ENCODE data around the gene MESD. TPM values are rescaled to one million over a fixed set of nuclear protein-coding genes. Genes with fewer than 3 reads are reported as not detected.
A peak's percentile ranks its signal among the peaks of the same experiment; 100 is the strongest.

The MESD gene
- polyA plus RNA-seq, 1 of the 3 experiments (the other 2 are of a cell fraction) = 15.2 TPM

DNA sequence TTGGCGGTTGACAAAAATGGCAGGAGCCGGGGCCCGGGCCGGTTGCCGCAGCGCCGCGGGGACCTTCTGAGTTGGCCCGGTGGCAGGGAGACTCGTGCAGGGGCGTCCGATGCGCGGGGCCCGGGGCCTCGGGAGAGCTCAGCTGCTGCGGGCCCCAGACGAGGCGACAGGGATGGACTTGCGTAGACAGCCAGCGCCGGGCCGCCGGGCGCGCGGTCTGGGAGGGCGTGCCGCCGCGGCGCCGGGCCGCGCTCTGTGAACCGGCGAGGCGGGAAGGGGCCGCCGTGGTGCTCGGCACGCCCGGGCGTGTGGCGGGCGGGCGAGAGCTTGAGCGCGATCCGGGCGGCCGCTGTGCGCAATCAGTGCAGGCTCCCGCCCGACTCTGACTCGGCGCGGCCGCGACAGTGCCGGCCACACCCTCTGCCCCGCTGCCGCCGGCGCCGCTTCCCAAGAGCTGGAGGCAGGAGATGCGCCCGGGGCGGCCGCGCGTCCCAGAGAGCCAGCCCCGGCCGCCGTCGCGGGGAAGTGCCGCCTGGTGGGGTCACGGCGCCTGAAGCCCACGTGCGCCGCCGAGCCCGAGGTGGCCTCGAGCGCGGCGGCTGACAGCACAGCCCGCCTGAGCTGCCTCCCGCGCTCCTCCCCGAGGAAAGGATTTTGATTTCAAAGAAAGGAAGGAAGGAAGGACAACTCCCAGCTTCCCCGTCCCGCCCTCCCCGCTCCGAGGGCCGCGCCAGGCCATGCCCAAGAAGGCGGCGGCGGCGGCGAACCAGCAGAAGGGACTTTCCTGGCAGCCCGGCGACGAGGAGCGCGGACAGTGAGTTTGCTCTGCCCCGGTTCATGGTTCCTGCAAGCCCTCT, 11.8 kb upstream of the MESD start:
- WGBS (ENCODE audit: low lambda C conversion rate) = 0% methylated on average over 25 of the region's 110 CpGs
- ChIA-PET CTCF (interaction anchor here (1.1 to 2.4 kb wide), 5 partner anchors 9 to 265 kb away, joined by 3 to 9 read pairs (median 5); no protein-coding TSS in a partner anchor), POLR2A (interaction anchor here (1.0 to 1.3 kb wide), 3 partner anchors 10 to 19 kb away, joined by 3 to 8 read pairs (median 4); no protein-coding TSS in a partner anchor)
- peak overlapping the region; percentile 91 for H3K4me2 ChIP-seq
- H3K4me1 ChIP-seq (ENCODE audit: control insufficient read depth in 1 of 2, insufficient read depth in 2 of 2, low read depth in 1 of 2, low read length in 1 of 2) = peaks cover 11 to 16% of the 10 kb centered on the region in 2 experiments; a peak in 3 of 4 replicates
- peak; percentile 77 for DNase-seq
- H3K27ac ChIP-seq (ENCODE audit: low read depth in 2 of 2, low read length in 1 of 2) = peak overlapping the region; percentile 87 to 89
- H3K9me2 ChIP-seq = no peaks in the 10 kb centered on the region
- no peaks in the 10 kb centered on the region for H3K9me3 ChIP-seq
- H2AFZ ChIP-seq (ENCODE audit: low read depth) = peak overlapping the region; percentile 86; the same call in 1 of the 2 replicates
- H3K79me2 ChIP-seq (ENCODE audit: insufficient read depth) = peaks cover 55% of the 10 kb centered on the region
- H3K9ac ChIP-seq = peak overlapping the region; percentile 96
- H3K27me3 ChIP-seq (ENCODE audit: insufficient read depth) = no peaks in the 10 kb centered on the region
- peaks cover 22 to 28% of the 10 kb centered on the region in 2 experiments for H3K36me3 ChIP-seq (replicated peaks in 1 of 2; ENCODE audit: control insufficient read depth in 1 of 2, insufficient read depth in 2 of 2, low read length in 1 of 2)
- H4K20me1 ChIP-seq (ENCODE audit: insufficient read depth) = peaks cover 35% of the 10 kb centered on the region
- H3K4me3 ChIP-seq (ENCODE audit: low read depth in 2 of 2, low read length in 1 of 2) = peak overlapping the region; percentile 89 to 97
- peaks cover 11% of the 10 kb centered on the region for H3F3A ChIP-seq (replicated peaks; ENCODE audit: insufficient read depth)
- TF ChIP-seq SIN3A (IDR thresholded peaks at IDR 0.05; ENCODE audit: borderline replicate concordance, low read depth, low read length) (0 out of 2 replicates have a peak, but pooled peaks have one; percentile 5), TEAD4 (IDR thresholded peaks at IDR 0.05; ENCODE audit: borderline replicate concordance, insufficient read depth) (no peak), MXI1 (IDR thresholded peaks at IDR 0.05; ENCODE audit: low read depth, low read length) (peak; percentile 66; the same call in 1 of the 2 replicates), JUND (IDR thresholded peaks at IDR 0.05) (no peak)
- TF ChIP-seq, protein P1, sequence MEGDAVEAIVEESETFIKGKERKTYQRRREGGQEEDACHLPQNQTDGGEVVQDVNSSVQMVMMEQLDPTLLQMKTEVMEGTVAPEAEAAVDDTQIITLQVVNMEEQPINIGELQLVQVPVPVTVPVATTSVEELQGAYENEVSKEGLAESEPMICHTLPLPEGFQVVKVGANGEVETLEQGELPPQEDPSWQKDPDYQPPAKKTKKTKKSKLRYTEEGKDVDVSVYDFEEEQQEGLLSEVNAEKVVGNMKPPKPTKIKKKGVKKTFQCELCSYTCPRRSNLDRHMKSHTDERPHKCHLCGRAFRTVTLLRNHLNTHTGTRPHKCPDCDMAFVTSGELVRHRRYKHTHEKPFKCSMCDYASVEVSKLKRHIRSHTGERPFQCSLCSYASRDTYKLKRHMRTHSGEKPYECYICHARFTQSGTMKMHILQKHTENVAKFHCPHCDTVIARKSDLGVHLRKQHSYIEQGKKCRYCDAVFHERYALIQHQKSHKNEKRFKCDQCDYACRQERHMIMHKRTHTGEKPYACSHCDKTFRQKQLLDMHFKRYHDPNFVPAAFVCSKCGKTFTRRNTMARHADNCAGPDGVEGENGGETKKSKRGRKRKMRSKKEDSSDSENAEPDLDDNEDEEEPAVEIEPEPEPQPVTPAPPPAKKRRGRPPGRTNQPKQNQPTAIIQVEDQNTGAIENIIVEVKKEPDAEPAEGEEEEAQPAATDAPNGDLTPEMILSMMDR (IDR thresholded peaks at IDR 0.05) = no peak

DNA sequence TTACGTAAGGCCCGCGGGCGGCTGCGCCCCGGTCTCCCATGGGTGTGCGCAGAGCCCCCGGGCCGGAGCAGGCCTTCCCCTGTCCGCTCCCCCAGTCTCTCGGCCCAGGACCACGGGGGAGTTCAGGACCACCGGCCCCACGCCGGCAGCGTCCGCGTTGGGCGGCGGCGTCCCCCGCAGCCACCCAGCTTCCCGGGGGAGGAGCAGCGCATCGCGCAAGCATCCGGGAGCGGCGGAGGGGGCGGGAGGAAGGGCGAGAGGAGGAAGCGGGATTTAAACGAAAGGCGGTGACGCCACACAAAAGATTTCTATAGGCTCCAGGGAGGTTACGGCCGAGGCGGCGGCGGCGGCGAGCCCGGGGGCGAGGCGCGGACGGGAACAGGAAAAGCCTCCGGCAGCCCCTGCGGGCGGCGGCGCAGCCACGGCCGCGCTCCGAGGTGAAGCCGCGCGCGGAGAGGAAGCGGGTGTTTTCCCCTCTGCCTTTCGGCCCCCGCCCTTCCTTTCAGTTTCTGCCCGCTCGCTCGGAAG, 11.1 kb upstream of the MESD start, which contains the start of gene TLNRD1:
Gene TLNRD1, plus strand, starts transcription at position 300 of the 528 bp plus-strand sequence. CDS start 1,349 bp downstream, outside the sequence.
- Histone ChIP-seq H3K4me3 (ENCODE audit: low read depth in 2 of 2, low read length in 1 of 2) (peak within 1 kb of the TSS; percentile 89 to 97), H3K27me3 (ENCODE audit: insufficient read depth) (no peaks in the 10 kb centered on the region), H3K4me2 (peak within 1 kb of the TSS; percentile 91), H3K36me3 (replicated peaks in 1 of 2; ENCODE audit: control insufficient read depth in 1 of 2, insufficient read depth in 2 of 2, low read length in 1 of 2) (peaks cover 20 to 21% of the 10 kb centered on the region in 2 experiments), H3K4me1 (ENCODE audit: control insufficient read depth in 1 of 2, insufficient read depth in 2 of 2, low read depth in 1 of 2, low read length in 1 of 2) (peaks cover 11 to 16% of the 10 kb centered on the region in 2 experiments; a peak in 3 of 4 replicates), H3K27ac (ENCODE audit: low read depth in 2 of 2, low read length in 1 of 2) (peak within 1 kb of the TSS; percentile 87 to 90), H3K9me3 (no peaks in the 10 kb centered on the region), H3K79me2 (ENCODE audit: insufficient read depth) (peaks cover 48% of the 10 kb centered on the region), H3K9me2 (no peaks in the 10 kb centered on the region), H3K9ac (peak within 1 kb of the TSS; percentile 96), H4K20me1 (ENCODE audit: insufficient read depth) (peaks cover 35% of the 10 kb centered on the region), H2AFZ (ENCODE audit: low read depth) (peak within 1 kb of the TSS; percentile 93), H3F3A (replicated peaks; ENCODE audit: insufficient read depth) (peaks cover 11% of the 10 kb centered on the region)
- under 1% methylated on average over 32 of the region's 66 CpGs for WGBS (ENCODE audit: low lambda C conversion rate)
- POLR2A ChIA-PET = interaction anchor here (1.3 kb wide), 1 partner anchor 10 kb away, joined by 8 read pairs; no protein-coding TSS in a partner anchor
- peak; percentile 96 for DNase-seq
- CTCF ChIA-PET = interaction anchor here (0.8 to 1.9 kb wide), 3 partner anchors 30 to 266 kb away, joined by 4 to 8 read pairs (median 5); no protein-coding TSS in a partner anchor
- TF ChIP-seq MXI1 (IDR thresholded peaks at IDR 0.05; ENCODE audit: low read depth, low read length) = no peak; the same call in 1 of the 2 replicates
- no peak for TF ChIP-seq RFX5 (IDR thresholded peaks at IDR 0.05; ENCODE audit: low read length)
- TF ChIP-seq, protein P1 (IDR thresholded peaks at IDR 0.05) = no peak
- TF ChIP-seq TEAD4 (IDR thresholded peaks at IDR 0.05; ENCODE audit: borderline replicate concordance, insufficient read depth) = no peak
- peak; percentile 87 for TF ChIP-seq POLR2AphosphoS5 (IDR thresholded peaks at IDR 0.05; ENCODE audit: low read depth, low read length)
- TF ChIP-seq, protein P2, sequence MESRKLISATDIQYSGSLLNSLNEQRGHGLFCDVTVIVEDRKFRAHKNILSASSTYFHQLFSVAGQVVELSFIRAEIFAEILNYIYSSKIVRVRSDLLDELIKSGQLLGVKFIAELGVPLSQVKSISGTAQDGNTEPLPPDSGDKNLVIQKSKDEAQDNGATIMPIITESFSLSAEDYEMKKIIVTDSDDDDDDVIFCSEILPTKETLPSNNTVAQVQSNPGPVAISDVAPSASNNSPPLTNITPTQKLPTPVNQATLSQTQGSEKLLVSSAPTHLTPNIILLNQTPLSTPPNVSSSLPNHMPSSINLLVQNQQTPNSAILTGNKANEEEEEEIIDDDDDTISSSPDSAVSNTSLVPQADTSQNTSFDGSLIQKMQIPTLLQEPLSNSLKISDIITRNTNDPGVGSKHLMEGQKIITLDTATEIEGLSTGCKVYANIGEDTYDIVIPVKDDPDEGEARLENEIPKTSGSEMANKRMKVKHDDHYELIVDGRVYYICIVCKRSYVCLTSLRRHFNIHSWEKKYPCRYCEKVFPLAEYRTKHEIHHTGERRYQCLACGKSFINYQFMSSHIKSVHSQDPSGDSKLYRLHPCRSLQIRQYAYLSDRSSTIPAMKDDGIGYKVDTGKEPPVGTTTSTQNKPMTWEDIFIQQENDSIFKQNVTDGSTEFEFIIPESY (IDR thresholded peaks at IDR 0.05; ENCODE audit: borderline replicate concordance, low read depth) = peak; percentile 46; the same call in 1 of the 2 replicates
- TF ChIP-seq FOXJ3 (CRISPR knock-in tag; IDR thresholded peaks at IDR 0.05) = peak; percentile 54; the same call in 1 of the 2 replicates
- TF ChIP-seq GATA2 (CRISPR knock-in tag; IDR thresholded peaks at IDR 0.05) = no peak
- 0 out of 2 replicates have a peak, but pooled peaks have one; percentile 52 for TF ChIP-seq YY1 (IDR thresholded peaks at IDR 0.05; ENCODE audit: low read depth)
- no peak for TF ChIP-seq TCF12 (IDR thresholded peaks at IDR 0.05)
- TF ChIP-seq FOSL2 (IDR thresholded peaks at IDR 0.05; ENCODE audit: borderline replicate concordance, low read depth) = no peak
- no peak for TF ChIP-seq NFIC (IDR thresholded peaks at IDR 0.05; ENCODE audit: borderline replicate concordance)
- TF ChIP-seq, protein P3, sequence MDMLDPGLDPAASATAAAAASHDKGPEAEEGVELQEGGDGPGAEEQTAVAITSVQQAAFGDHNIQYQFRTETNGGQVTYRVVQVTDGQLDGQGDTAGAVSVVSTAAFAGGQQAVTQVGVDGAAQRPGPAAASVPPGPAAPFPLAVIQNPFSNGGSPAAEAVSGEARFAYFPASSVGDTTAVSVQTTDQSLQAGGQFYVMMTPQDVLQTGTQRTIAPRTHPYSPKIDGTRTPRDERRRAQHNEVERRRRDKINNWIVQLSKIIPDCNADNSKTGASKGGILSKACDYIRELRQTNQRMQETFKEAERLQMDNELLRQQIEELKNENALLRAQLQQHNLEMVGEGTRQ (IDR thresholded peaks at IDR 0.05; ENCODE audit: borderline replicate concordance, low read depth, low read length) = no peak
- peak; percentile 36 for TF ChIP-seq CHD2 (IDR thresholded peaks at IDR 0.05; ENCODE audit: low read length, partially characterized antibody)
- no peak for TF ChIP-seq MEF2A (IDR thresholded peaks at IDR 0.05; ENCODE audit: borderline replicate concordance, low read depth)
